GM12878 (cell line): ENCODE measurements around the gene RAD51B. TPM values are rescaled to one million over a fixed set of nuclear protein-coding genes. Genes with fewer than 3 reads are reported as not detected.

ENCODE experiments used
- EED ChIP-seq: sonication (generic); IDR thresholded peaks from 2 replicates; pipeline ENCODE4 v1.6.1; 2016; ENCODE audit warnings: antibody characterized with exemption, low read depth
- FOS ChIP-seq: IDR thresholded peaks from 3 replicates; pipeline ENCODE4 v1.6.1; 2011; ENCODE audit warnings: borderline replicate concordance; ENCODE audit not compliant: insufficient read length; ENCODE audit errors: extremely low read depth
- MYC ChIP-seq: IDR thresholded peaks from 2 replicates; pipeline ENCODE4 v1.6.1; 2011; ENCODE audit warnings: mild to moderate bottlenecking, low read length, moderate library complexity, inconsistent platforms; ENCODE audit not compliant: insufficient read depth, insufficient replicate concordance, insufficient read length, severe bottlenecking
- SREBF1 ChIP-seq: IDR thresholded peaks from 2 replicates; pipeline ENCODE4 v1.6.1; 2012; ENCODE audit warnings: mild to moderate bottlenecking, low read length
- TCF3 ChIP-seq: IDR thresholded peaks from 2 replicates; pipeline ENCODE4 v1.6.1; 2012; ENCODE audit warnings: low read depth, mild to moderate bottlenecking, low read length, borderline replicate concordance; ENCODE audit not compliant: insufficient read depth
- ZBTB4 ChIP-seq: fragments of 450-650 bp; formaldehyde crosslinking; IDR thresholded peaks from 2 replicates; pipeline ENCODE4 v1.4.0; 2022; ENCODE audit warnings: mild to moderate bottlenecking, moderate library complexity
- polyA plus RNA-seq, 11 experiments: library from polyadenylated mRNA; depleted of rRNA in 4 of 11; unstranded in 6 of 11; stranded (reverse) in 5 of 11; fragments of >200 nt; fragmentation: Nextera tagmentation in 4 of 11; fragmentation: Illumina TruSeq in 1 of 11; extraction: Ambion mirVana in 4 of 11; extraction: Trizol in 1 of 11; gene quantifications; 1 replicate in 1 of 11; 2 replicates in 10 of 11; pipeline versions ENCODE4 v1.2.1 to v1.2.3, GENCODE V29; 2011 to 2016; ENCODE audit warnings: inconsistent platforms in 2 of 11, missing spikeins in 2 of 11, low read depth in 1 of 11
- total RNA-seq, 4 experiments: library from RNA; depleted of rRNA in 3 of 4; stranded (reverse); fragments of >200 nt in 3 of 4; fragmentation: Illumina TruSeq in 1 of 4; extraction: Trizol in 1 of 4; gene quantifications; 2 replicates each; pipeline versions ENCODE4 v1.2.1 to v1.2.3, GENCODE V29; 2013 to 2021
- TF ChIP-seq, protein P1 (sequence below): IDR thresholded peaks from 2 replicates; pipeline ENCODE4 v1.6.1; 2012; ENCODE audit warnings: low read depth, low read length, improper control_type of control experiment
- TF ChIP-seq, protein P2 (sequence below): IDR thresholded peaks from 2 replicates; pipeline ENCODE4 v1.6.1; 2011; ENCODE audit warnings: borderline replicate concordance, low read depth, mild to moderate bottlenecking, moderate library complexity, mixed read lengths, low read length; ENCODE audit not compliant: insufficient read depth; ENCODE audit errors: extremely low read length
- TF ChIP-seq, protein P3 (sequence below): fragments of 450-650 bp; IDR thresholded peaks from 2 replicates; pipeline ENCODE4 v1.6.1; 2014; ENCODE audit warnings: mild to moderate bottlenecking

The RAD51B gene
- total and polyA plus RNA-seq, 10 of the 15 experiments (the other 5 are each of a cell fraction or from before 2014, with no cell fraction given), result 9.8 to 26.8 (median 21.3) TPM

DNA sequence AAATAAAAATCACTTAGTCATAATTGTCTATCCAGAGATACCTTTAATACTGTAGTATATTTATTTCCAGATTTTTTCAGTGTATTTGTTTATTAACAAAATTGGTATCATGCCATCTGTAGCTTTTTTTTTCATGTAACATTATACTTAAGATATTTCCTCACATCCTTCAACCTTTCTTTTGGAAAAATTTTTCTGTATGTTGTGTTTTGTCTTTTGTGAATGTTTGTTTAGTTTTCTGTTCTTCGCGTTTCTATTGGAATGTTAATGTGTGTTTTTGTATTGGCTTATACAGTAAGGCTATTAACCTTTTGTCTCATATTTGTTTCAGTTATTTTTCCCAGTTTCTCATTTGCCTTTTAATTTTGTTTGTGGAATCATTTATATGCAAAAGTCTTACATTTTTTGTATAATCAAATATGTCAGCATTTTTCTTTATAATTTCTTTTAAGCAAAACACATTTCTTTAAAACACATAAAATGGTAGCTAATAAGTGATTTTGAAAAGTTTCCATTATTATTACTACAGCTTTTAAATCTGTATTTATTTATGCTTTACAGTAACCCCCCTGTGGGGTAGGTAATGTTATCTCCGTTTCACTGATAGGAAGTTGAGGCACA is 433.7 kb downstream of the RAD51B start (continued):
- TF ChIP-seq TCF3, result no peak
- TF ChIP-seq, protein P1, sequence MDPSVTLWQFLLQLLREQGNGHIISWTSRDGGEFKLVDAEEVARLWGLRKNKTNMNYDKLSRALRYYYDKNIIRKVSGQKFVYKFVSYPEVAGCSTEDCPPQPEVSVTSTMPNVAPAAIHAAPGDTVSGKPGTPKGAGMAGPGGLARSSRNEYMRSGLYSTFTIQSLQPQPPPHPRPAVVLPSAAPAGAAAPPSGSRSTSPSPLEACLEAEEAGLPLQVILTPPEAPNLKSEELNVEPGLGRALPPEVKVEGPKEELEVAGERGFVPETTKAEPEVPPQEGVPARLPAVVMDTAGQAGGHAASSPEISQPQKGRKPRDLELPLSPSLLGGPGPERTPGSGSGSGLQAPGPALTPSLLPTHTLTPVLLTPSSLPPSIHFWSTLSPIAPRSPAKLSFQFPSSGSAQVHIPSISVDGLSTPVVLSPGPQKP, result no peak
- TF ChIP-seq, protein P2, sequence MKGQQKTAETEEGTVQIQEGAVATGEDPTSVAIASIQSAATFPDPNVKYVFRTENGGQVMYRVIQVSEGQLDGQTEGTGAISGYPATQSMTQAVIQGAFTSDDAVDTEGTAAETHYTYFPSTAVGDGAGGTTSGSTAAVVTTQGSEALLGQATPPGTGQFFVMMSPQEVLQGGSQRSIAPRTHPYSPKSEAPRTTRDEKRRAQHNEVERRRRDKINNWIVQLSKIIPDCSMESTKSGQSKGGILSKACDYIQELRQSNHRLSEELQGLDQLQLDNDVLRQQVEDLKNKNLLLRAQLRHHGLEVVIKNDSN, result no peak
- TF ChIP-seq, protein P3, sequence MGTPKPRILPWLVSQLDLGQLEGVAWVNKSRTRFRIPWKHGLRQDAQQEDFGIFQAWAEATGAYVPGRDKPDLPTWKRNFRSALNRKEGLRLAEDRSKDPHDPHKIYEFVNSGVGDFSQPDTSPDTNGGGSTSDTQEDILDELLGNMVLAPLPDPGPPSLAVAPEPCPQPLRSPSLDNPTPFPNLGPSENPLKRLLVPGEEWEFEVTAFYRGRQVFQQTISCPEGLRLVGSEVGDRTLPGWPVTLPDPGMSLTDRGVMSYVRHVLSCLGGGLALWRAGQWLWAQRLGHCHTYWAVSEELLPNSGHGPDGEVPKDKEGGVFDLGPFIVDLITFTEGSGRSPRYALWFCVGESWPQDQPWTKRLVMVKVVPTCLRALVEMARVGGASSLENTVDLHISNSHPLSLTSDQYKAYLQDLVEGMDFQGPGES, result no peak
- TF ChIP-seq SREBF1, result no peak
- no peak for TF ChIP-seq MYC
- TF ChIP-seq FOS, result no peak
- no peak for TF ChIP-seq ZBTB4 (CRISPR knock-in tag)
- no peak for TF ChIP-seq EED
